GM23338 (cell line): Measurements from ENCODE around the gene CCBE1.

Experiments
- CREB1 ChIP-seq: fragments of 250-450 bp; sonication (Bioruptor Pico); IDR thresholded peaks from 2 replicates; pipeline ENCODE4 v1.5.0; 2020; ENCODE audit warnings: low read depth, mild to moderate bottlenecking, moderate library complexity
- CTCF ChIP-seq, 2 experiments: fragments of 200-600 bp in 1 of 2; sonication (generic) in 1 of 2; conservative IDR thresholded peaks; 2 replicates each; pipeline versions ENCODE4 v1.5.1 to v1.6.1; 2016 to 2017; ENCODE audit warnings: antibody characterized with exemption in 2 of 2, low read depth in 2 of 2, mild to moderate bottlenecking in 2 of 2, moderate library complexity in 1 of 2
- ETS1 ChIP-seq: IDR thresholded peaks from 2 replicates; pipeline ENCODE4 v1.6.1; 2016; ENCODE audit warnings: antibody characterized with exemption
- EZH2 ChIP-seq: fragments of 200-600 bp; sonication (generic); IDR thresholded peaks from one replicate; pipeline ENCODE4 v1.8.0; 2017; ENCODE audit warnings: antibody characterized with exemption, mild to moderate bottlenecking, low read depth; ENCODE audit not compliant: unreplicated experiment
- EZH2phosphoT487 ChIP-seq: fragments of 200-600 bp; sonication (generic); IDR thresholded peaks from one replicate; pipeline ENCODE4 v1.8.1; 2018; ENCODE audit warnings: antibody characterized with exemption; ENCODE audit not compliant: unreplicated experiment
- JUNB ChIP-seq: IDR thresholded peaks from one replicate; pipeline ENCODE4 v1.6.1; 2016; ENCODE audit warnings: antibody characterized with exemption; ENCODE audit not compliant: unreplicated experiment
- POLR2AphosphoS5 ChIP-seq: IDR thresholded peaks from 2 replicates; pipeline ENCODE4 v1.6.1; 2016; ENCODE audit warnings: antibody characterized with exemption, low read depth
- REST ChIP-seq: IDR thresholded peaks from one replicate; pipeline ENCODE4 v1.6.1; 2018; ENCODE audit warnings: antibody characterized with exemption; ENCODE audit not compliant: unreplicated experiment
- STAT1 ChIP-seq: IDR thresholded peaks from one replicate; pipeline ENCODE4 v1.6.1; 2016; ENCODE audit warnings: antibody characterized with exemption; ENCODE audit not compliant: unreplicated experiment
- ZNF331 ChIP-seq: fragments of 250-450 bp; sonication (Bioruptor Pico); IDR thresholded peaks from 2 replicates; pipeline ENCODE4 v1.5.0; 2020; ENCODE audit warnings: low read depth, mild to moderate bottlenecking, moderate library complexity

- TF ChIP-seq CTCF (conservative IDR thresholded peaks at IDR 0.05; ENCODE audit: low read depth in 2 of 2): no peak
- no peak for TF ChIP-seq POLR2AphosphoS5
- TF ChIP-seq ETS1: no peak
- no peak for TF ChIP-seq REST
- no peak for TF ChIP-seq EZH2phosphoT487
- TF ChIP-seq STAT1: no peak
- TF ChIP-seq EZH2: no peak
- no peak for TF ChIP-seq CREB1 (CRISPR knock-in tag)
- no peak for TF ChIP-seq JUNB
- TF ChIP-seq ZNF331 (CRISPR knock-in tag): no peak
Observed at GRCh38 chr18:59674186-59674902, 22.9 kb downstream of the CCBE1 start.
